CD4-positive, alpha-beta T cell (primary cell): ENCODE results near the gene RAB23. TPM values are rescaled to one million over a fixed set of nuclear protein-coding genes. Genes with fewer than 3 reads are reported as not detected.

ENCODE experiments used
- ATAC-seq: fragments of 200-7000 bp; cut with Tn5 transposase; one replicate; pipeline ENCODE4 v1.10.0; 2022; ENCODE audit warnings: mild to moderate bottlenecking; ENCODE audit not compliant: poor library complexity
- CTCF ChIA-PET: fragments of 350-600 bp; sonication (Branson Sonifier 250); formaldehyde crosslinking; loops from one replicate; lab custom pipeline; 2021; ENCODE audit warnings: antibody characterized with exemption, inconsistent platforms; lab: Charles Lee
- POLR2A ChIA-PET: fragments of 350-600 bp; sonication (Branson Sonifier 250); formaldehyde crosslinking; loops from one replicate; lab custom pipeline; 2021; ENCODE audit warnings: antibody characterized with exemption, inconsistent platforms; lab: Charles Lee
- DNase-seq, 14 experiments: peaks; one replicate each; pipeline ENCODE4 v3.0.0-alpha.2; 2013 to 2020; ENCODE audit warnings: mixed read lengths in 2 of 14
- H3K27ac ChIP-seq, 2 donors: one replicate each; pipeline versions ENCODE4 v1.5.1 to v1.7.0; 2013; ENCODE audit warnings: low read length in 2 of 2, low read depth in 1 of 2, mild to moderate bottlenecking in 1 of 2
- H3K27me3 ChIP-seq, 2 experiments: 1 replicate in 1 of 2; 2 replicates in 1 of 2; pipeline versions ENCODE4 v1.6.1 to v1.7.0; 2013; ENCODE audit warnings: low read length in 2 of 2, control low read depth in 1 of 2, mild to moderate bottlenecking in 1 of 2, moderate library complexity in 1 of 2; ENCODE audit not compliant: insufficient read depth in 2 of 2, control insufficient read depth in 1 of 2
- H3K36me3 ChIP-seq: one replicate; pipeline ENCODE4 v1.6.1; 2013; ENCODE audit warnings: low read length, control low read depth; ENCODE audit not compliant: insufficient read depth
- H3K4me1 ChIP-seq: one replicate; pipeline ENCODE4 v1.6.1; 2013; ENCODE audit warnings: low read length, control low read depth; ENCODE audit not compliant: insufficient read depth
- H3K4me3 ChIP-seq: one replicate; pipeline ENCODE4 v1.5.1; 2013; ENCODE audit warnings: mild to moderate bottlenecking, low read length, moderate library complexity
- H3K9me3 ChIP-seq, 2 experiments: 1 replicate in 1 of 2; 2 replicates in 1 of 2; pipeline versions ENCODE4 v1.6.1 to v1.7.0; 2013; ENCODE audit warnings: low read length in 2 of 2, mild to moderate bottlenecking in 2 of 2, control low read depth in 1 of 2, moderate library complexity in 1 of 2; ENCODE audit not compliant: control insufficient read depth in 1 of 2, insufficient read depth in 1 of 2
- H3K27ac Mint-ChIP-seq: one replicate; pipeline ENCODE4 v1.8.0; 2020; ENCODE audit warnings: mixed read lengths
- H3K27me3 Mint-ChIP-seq: one replicate; pipeline ENCODE4 v1.8.0; 2021; ENCODE audit warnings: mixed read lengths
- H3K36me3 Mint-ChIP-seq: one replicate; pipeline ENCODE4 v1.8.0; 2021; ENCODE audit warnings: low read depth, mixed read lengths
- H3K4me1 Mint-ChIP-seq: one replicate; pipeline ENCODE4 v1.8.0; 2021; ENCODE audit warnings: low read depth, mixed read lengths
- H3K4me3 Mint-ChIP-seq: one replicate; pipeline ENCODE4 v1.8.0; 2020; ENCODE audit warnings: mild to moderate bottlenecking, mixed read lengths
- H3K9me3 Mint-ChIP-seq: one replicate; pipeline ENCODE4 v1.8.0; 2020; ENCODE audit warnings: mixed read lengths
- CTCF ChIP-seq: fragments of 200-600 bp; IDR thresholded peaks from one replicate; pipeline ENCODE4 v1.8.0; 2022; ENCODE audit warnings: antibody characterized with exemption, mild to moderate bottlenecking
- intact Hi-C, 2 experiments: fragments of 100-400 bp; cut with DNase I in 1 of 2; cut with micrococcal nuclease in 1 of 2; formaldehyde crosslinking; loops; one replicate each; pipeline versions ENCODE4 v1.15.1 to v1.9.0; 2023 to 2025; cut with DNase I, micrococcal nuclease
- total RNA-seq, 174 experiments: library from RNA in 2 of 174; stranded (reverse) in 2 of 174; gene quantifications; one replicate each; pipeline ENCODE4 v1.2.3 and lab custom pipeline; 2021 to 2026

Gene RAB23
- total RNA-seq, 2 experiments from 2014 or later, result 0.45 to 0.49 TPM

- no peak for TF ChIP-seq CTCF
- Histone ChIP-seq H3K4me3 (no peak overlapping the region), H3K36me3 (no peaks in the 10 kb centered on the region), H3K4me1 (no peaks in the 10 kb centered on the region), H3K27ac (no peak overlapping the region), H3K27me3 (peaks cover 0 to 4% of the 10 kb centered on the region in 2 experiments), H3K9me3 (no peaks in the 10 kb centered on the region)
- no peak overlapping the region for H3K27ac Mint-ChIP-seq
- POLR2A ChIA-PET, result no interaction called here
- H3K4me1 Mint-ChIP-seq, result no peaks in the 10 kb centered on the region
- intact Hi-C loops, result loop anchor here in 1 of 2 experiments (2.0 kb wide), 1 partner anchor 51 kb away; the partner anchor contains the start of gene PRIM2
- no peaks in the 10 kb centered on the region for H3K9me3 Mint-ChIP-seq
- CTCF ChIA-PET, result interaction anchor here (1.3 kb wide), 1 partner anchor 51 kb away, joined by 7 read pairs; no protein-coding TSS in a partner anchor
- H3K4me3 Mint-ChIP-seq, result no peak overlapping the region
- no peaks in the 10 kb centered on the region for H3K36me3 Mint-ChIP-seq
- ATAC-seq (no peak), DNase-seq (no peak)
- H3K27me3 Mint-ChIP-seq, result no peaks in the 10 kb centered on the region
Measured at GRCh38 chr6:57265755-57266221, 43.7 kb upstream of the RAB23 start.

- ATAC-seq (no peak), DNase-seq (no peak)
- peaks cover 0 to 4% of the 10 kb centered on the region in 2 experiments for H3K27me3 ChIP-seq
- no peaks in the 10 kb centered on the region for H3K36me3 ChIP-seq
- H3K9me3 ChIP-seq, result no peaks in the 10 kb centered on the region
- no peak for TF ChIP-seq CTCF
- H3K27ac ChIP-seq, result no peak overlapping the region
- Mint-ChIP-seq H3K9me3 (no peaks in the 10 kb centered on the region), H3K4me1 (no peaks in the 10 kb centered on the region), H3K36me3 (no peaks in the 10 kb centered on the region), H3K27me3 (no peaks in the 10 kb centered on the region), H3K27ac (no peak overlapping the region), H3K4me3 (no peak overlapping the region)
- no peaks in the 10 kb centered on the region for H3K4me1 ChIP-seq
- CTCF ChIA-PET, result no interaction called here
- no peak overlapping the region for H3K4me3 ChIP-seq
- POLR2A ChIA-PET, result no interaction called here
- intact Hi-C loops, result no loop called here
Measured at GRCh38 chr6:57263739-57264138, 41.6 kb upstream of the RAB23 start.

GRCh38 chr6:57262901-57263694 lies 41.0 kb upstream of the RAB23 start:
- POLR2A ChIA-PET, result no interaction called here
- Histone ChIP-seq H3K36me3 (no peaks in the 10 kb centered on the region), H3K27me3 (peaks cover 0 to 4% of the 10 kb centered on the region in 2 experiments), H3K27ac (no peak overlapping the region), H3K9me3 (no peaks in the 10 kb centered on the region), H3K4me3 (no peak overlapping the region), H3K4me1 (no peaks in the 10 kb centered on the region)
- Mint-ChIP-seq H3K27ac (no peak overlapping the region), H3K36me3 (no peaks in the 10 kb centered on the region), H3K4me3 (no peak overlapping the region), H3K9me3 (no peaks in the 10 kb centered on the region), H3K4me1 (no peaks in the 10 kb centered on the region), H3K27me3 (no peaks in the 10 kb centered on the region)
- intact Hi-C loops, result no loop called here
- DNase-seq, result no peak
- TF ChIP-seq CTCF, result no peak
- CTCF ChIA-PET, result no interaction called here
- ATAC-seq, result no peak
